ENCODE measurements around the gene XKR8. TPM values are rescaled to one million over a fixed set of nuclear protein-coding genes. Genes with fewer than 3 reads are reported as not detected.

Gene XKR8
- total and polyA plus RNA-seq, 2 of the 13 experiments (the other 11 are each of a cell fraction or from before 2014, with no cell fraction given): 5.4 to 6.3 TPM

- H3K79me2 ChIP-seq (ENCODE audit: insufficient read depth, low read length): no peaks in the 10 kb centered on the region
- 90% methylated on average over 2 of the region's 2 CpGs for WGBS (ENCODE audit: low lambda C conversion rate)
- no peak overlapping the region for H3K27ac ChIP-seq (ENCODE audit: extremely low read length, insufficient read depth, low read length)
- in situ Hi-C loops (cut with HindIII; ENCODE audit: extremely low pct_ligation_motif_present, low pct_unique_long_range_greater_than_20kb): loop anchor here (5.0 kb wide), 1 partner anchor 123 kb away; no protein-coding TSS in a partner anchor
- H3K9ac ChIP-seq (ENCODE audit: insufficient read depth, low read depth, low read length): no peak overlapping the region
- H3K27me3 ChIP-seq (ENCODE audit: control insufficient read depth in 1 of 2, insufficient read depth in 2 of 2, low read length in 2 of 2): no peaks in the 10 kb centered on the region
- ChIA-PET CTCF (ENCODE audit: low intra/inter-chr PET ratio, low total read pairs) (interaction anchor here (1.8 kb wide), 1 partner anchor 122 kb away, joined by 13 read pairs; no protein-coding TSS in a partner anchor), POLR2A (no interaction called here)
- intact Hi-C loops (cut with micrococcal nuclease; ENCODE audit: unreplicated experiment): no loop called here
- no peak for TF ChIP-seq DPF2 (CRISPR knock-in tag; IDR thresholded peaks at IDR 0.05; ENCODE audit: borderline replicate concordance, low read depth)
- TF ChIP-seq, protein P1, sequence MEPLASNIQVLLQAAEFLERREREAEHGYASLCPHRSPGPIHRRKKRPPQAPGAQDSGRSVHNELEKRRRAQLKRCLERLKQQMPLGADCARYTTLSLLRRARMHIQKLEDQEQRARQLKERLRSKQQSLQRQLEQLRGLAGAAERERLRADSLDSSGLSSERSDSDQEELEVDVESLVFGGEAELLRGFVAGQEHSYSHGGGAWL (CRISPR knock-in tag; IDR thresholded peaks at IDR 0.05): no peak
- TF ChIP-seq ZNF335 (CRISPR knock-in tag; IDR thresholded peaks at IDR 0.05): no peak
- no peak for TF ChIP-seq ZNF3 (CRISPR knock-in tag; IDR thresholded peaks at IDR 0.05)
- TF ChIP-seq EZH2 (conservative IDR thresholded peaks at IDR 0.05; ENCODE audit: low read depth, low read length): no peak
- TF ChIP-seq ZNF598 (CRISPR knock-in tag; IDR thresholded peaks at IDR 0.05; ENCODE audit: borderline replicate concordance): no peak
- no peak for TF ChIP-seq ZNF296 (CRISPR knock-in tag; conservative IDR thresholded peaks at IDR 0.05)
- no peak for TF ChIP-seq ZNF431 (CRISPR knock-in tag; IDR thresholded peaks at IDR 0.05; ENCODE audit: borderline replicate concordance, low read depth)
- no peak for TF ChIP-seq ZNF691 (CRISPR knock-in tag; IDR thresholded peaks at IDR 0.05; ENCODE audit: borderline replicate concordance, low read depth)
- TF ChIP-seq PHF20 (CRISPR knock-in tag; IDR thresholded peaks at IDR 0.05): no peak
- TF ChIP-seq KDM4B (CRISPR knock-in tag; IDR thresholded peaks at IDR 0.05): no peak
- no peak for TF ChIP-seq ZNF878 (CRISPR knock-in tag; IDR thresholded peaks at IDR 0.05)
- peaks cover 0 to under 1% of the 10 kb centered on the region in 2 experiments; a peak in 1 of 5 replicates for H3K36me3 ChIP-seq (replicated peaks in 1 of 2; ENCODE audit: control insufficient read depth in 1 of 2, insufficient read depth in 2 of 2, low read length in 2 of 2)
- no peak overlapping the region for H2AFZ ChIP-seq (ENCODE audit: low read length)
- no peak overlapping the region for H3K4me2 ChIP-seq (ENCODE audit: low read depth, low read length)
- DNase-seq (ENCODE audit: low spot score): no peak
- H3K4me3 ChIP-seq (replicated peaks in 1 of 3; ENCODE audit: insufficient read depth in 1 of 3, low read depth in 2 of 3, low read length in 3 of 3): no peak overlapping the region
- no TSS peak for BruUV-seq (replicated peaks)
- H4K20me1 ChIP-seq (ENCODE audit: insufficient read depth, low read length): no peaks in the 10 kb centered on the region
- no peak for FAIRE-seq
- H3K4me1 ChIP-seq (ENCODE audit: insufficient read depth, low read length): peaks cover 4% of the 10 kb centered on the region; the same call in 1 of the 2 replicates
- no peaks in the 10 kb centered on the region for H3K9me3 ChIP-seq (ENCODE audit: low read length)
- ATAC-seq: no peak
Measured at GRCh38 chr1:27979859-27980201, 20.1 kb downstream of the XKR8 start.

Data from HepG2 (cell line).